Left renal pelvis (tissue), 4 donors: Measurements from ENCODE around the gene GPR158. TPM values are rescaled to one million over a fixed set of nuclear protein-coding genes. Genes with fewer than 3 reads are reported as not detected.
"Not testable (repeated sequence)": the region's sequence is repeated elsewhere in the genome, so short reads cannot be mapped to it uniquely, and the experiment has no call there.

ENCODE experiments used
- DNase-seq, 4 donors: peaks; one replicate each; pipeline ENCODE4 v3.0.0-alpha.2; 2013; ENCODE audit warnings: low read depth in 4 of 4, low spot score in 3 of 4
- polyA plus RNA-seq, 4 donors: library from polyadenylated mRNA; unstranded; fragments of 120-200 nt; gene quantifications; one replicate each; pipeline ENCODE4 v1.2.1, GENCODE V29; 2013; ENCODE audit not compliant: insufficient read length in 4 of 4

GPR158 gene
- polyA plus RNA-seq, 4 donors: 0.26 to 0.49 (median 0.35) TPM

DNA sequence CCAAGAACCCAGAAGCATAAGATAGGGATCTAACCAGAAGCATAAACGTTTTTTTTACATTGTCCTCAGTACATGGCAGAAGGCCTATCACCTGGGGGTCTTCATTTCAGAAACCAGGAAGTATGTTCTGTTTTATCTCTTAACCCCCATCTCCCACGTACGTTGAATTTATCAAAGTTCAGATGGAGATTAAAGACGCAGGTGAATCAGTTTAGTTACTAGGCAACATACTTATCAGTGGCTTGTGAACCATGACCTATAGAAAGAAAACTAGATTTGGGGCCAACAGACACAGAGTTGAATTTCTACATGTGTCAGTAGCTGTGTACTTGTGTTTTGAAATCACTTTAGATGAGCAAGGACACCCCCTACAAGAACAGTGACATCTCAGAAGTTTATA lies 122.7 kb downstream of the GPR158 start:
- no peak for DNase-seq

DNA sequence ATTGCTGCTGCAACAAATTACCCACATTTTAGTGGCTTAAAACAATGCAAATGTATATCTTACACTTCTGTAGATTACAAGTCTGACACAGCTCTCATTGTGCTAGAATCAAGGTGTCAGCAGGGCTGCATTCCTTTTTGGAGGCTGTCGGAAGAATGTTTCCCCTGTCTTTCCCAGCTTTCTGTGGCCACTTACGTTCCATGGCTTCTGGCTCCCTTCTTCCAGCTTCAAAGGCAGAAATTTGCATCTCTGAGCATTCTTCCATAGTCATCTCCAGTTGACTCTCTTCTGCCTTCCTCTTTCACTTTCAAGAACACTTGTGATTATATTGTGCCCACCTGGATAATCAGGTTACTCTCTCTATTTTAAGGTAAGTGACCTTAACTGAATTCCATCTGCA lies 125.3 kb downstream of the GPR158 start:
- DNase-seq: no peak

DNA sequence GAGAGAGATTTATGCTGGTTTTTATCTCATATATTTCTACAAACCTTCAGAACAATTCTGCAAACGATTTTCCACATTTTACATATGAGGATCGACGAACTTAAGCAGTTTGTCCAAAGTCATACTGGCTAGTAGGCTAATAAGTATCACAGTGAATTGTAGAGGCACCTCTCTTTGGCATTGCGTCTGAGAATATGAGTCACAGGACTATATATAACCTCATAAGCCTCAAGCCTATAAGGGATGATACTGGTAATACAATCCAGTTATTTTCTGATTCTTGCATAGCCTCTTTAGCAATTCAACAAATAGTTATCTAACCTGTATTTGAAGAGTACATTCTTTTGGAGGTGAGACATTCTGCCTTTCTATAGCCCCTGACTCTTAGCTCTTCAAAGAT lies 129.8 kb downstream of the GPR158 start:
- DNase-seq: no peak

GRCh38 chr10:25306386-25306785 lies 131.6 kb downstream of the GPR158 start:
- no peak for DNase-seq

- no peak for DNase-seq
These were observed 133.5 kb downstream of the GPR158 start for GRCh38 chr10:25308278-25308677.

- not testable (repeated sequence) for DNase-seq
These were observed 142.9 kb downstream of the GPR158 start for GRCh38 chr10:25317596-25318211.

GRCh38 chr10:25327273-25327672 lies 152.5 kb downstream of the GPR158 start:
- DNase-seq: no peak

GRCh38 chr10:25328361-25328760 lies 153.6 kb downstream of the GPR158 start:
- DNase-seq: no peak

DNA sequence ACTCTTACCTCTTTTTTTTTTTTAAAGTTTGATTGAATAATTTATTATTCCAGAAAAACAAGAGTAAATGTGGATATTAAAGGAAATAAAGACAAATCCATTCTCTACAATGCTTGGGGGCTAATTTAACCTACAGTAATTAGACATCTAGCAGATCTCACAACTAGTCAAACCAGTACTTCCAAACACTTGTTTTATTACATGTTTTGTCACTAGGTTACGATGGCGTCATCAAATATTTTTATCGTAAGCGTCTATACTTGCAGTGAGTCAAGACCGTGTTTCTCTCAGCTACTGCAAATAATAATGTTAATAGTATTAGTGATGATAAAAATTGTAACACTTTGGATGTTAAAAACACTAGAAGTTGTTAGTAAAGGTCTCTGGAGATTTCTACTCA lies 154.8 kb downstream of the GPR158 start:
- DNase-seq: not testable (repeated sequence)

DNA sequence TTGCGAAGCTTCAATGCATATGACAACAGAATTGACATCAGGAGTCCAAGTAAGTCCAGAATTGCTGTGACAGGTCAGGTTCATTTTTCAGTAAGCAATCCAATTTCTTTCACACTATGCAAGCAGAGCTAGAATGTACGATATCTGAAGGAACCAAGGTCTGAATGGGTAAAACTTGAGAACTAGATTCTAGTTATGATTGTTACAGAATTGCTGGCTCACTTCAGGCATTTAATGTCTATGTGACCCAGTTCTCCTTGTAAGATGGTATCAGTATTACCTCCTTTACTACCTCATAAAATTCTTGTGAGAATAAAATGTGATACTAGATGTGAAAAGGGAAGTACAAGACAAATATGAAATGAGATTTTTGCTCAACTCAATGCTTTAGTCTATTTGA lies 159.6 kb downstream of the GPR158 start:
- no peak for DNase-seq

DNA sequence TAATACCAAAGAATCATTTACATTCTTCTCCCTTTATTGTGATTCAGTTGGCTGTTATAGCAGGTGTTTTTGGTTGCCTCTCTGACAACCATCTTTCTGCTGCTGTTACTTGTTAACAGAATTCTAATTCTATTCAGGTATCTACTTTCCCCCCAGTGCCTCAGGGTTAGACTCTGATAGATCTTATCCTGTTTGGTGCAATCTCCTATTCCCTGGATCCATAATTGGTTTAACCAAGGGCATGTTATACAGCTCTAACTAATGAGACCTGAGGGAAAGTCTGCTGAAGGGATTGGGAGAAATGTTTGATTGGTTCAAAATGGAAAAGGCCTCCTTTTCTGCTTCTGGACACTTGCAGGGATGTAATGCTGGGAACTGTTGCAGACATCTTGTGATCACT lies 161.5 kb downstream of the GPR158 start:
- no peak for DNase-seq

DNA sequence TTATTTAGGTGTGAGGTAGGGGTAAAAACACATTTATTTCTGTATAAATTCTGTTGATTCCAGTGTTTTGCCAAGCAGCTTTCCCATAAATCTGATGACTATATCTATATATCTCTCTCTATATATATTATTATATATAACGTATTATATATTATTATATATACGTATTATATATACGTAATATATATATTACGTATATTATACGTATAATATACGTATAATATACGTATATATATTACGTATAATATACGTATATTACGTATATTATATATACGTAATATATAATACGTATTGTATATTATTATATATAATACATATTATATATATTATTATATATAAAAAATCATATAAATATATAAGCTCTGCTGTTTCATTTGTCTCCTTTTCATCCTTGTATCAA lies 163.5 kb downstream of the GPR158 start:
- DNase-seq: no peak

DNA sequence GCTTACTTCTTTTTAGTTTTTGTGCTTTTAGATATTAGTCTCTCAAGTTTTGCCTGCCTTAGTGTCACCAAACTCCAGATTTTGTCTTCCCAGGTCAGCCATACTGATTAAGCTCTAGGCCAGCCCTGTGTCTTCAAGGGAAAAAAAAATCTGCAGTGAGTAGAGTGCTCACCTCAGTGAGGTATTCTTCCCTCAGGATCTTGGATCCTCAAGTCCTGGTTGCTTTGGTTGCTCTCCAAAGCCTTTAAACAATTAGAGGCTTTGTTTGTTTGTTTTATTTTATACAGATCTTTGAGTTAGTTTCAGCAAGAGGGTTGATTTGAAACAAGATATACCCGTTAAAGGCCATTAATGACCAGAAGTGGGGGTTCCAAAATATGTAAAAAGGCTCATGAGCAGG lies 165.2 kb downstream of the GPR158 start:
- DNase-seq: no peak

GRCh38 chr10:25349520-25349919 lies 174.7 kb downstream of the GPR158 start:
- no peak for DNase-seq

DNA sequence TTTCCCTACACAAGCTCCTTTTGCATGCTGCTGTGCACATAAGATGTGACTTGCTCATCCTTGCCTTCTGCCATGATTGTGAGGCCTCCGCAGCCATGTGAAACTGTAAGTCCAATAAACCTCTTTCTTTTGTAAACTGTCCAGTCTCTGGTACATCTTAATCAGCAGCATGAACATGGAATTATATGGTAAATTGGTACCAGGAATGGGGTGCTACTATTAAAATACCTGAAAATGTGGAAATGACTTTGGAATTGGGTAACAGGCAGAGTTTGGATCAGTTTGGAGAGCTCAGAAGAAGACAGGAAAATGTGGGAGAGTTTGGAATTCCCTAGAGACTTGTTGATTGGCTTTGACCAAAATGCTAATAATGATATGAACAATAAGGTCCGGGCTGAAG lies 181.8 kb downstream of the GPR158 start:
- DNase-seq: no peak

DNA sequence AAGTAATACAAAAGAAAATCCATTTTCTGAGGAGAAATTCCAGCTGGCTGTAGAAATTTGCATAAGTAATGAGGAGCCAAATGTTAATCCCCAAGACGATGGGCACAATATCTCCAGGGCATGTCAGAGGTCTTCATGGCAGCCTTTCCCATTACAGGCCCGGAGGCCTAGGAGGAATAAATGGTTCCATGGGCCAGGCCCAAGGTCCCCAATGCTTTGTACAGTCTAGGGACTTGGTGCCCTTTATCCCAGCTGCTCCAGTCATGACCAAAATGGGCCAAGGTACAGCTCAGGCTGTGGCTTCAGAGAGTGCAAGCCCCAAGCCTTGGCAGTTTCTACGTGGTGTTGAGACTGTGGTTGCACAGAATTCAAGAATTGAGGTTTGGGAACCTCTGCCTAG lies 182.5 kb downstream of the GPR158 start:
- DNase-seq: no peak

DNA sequence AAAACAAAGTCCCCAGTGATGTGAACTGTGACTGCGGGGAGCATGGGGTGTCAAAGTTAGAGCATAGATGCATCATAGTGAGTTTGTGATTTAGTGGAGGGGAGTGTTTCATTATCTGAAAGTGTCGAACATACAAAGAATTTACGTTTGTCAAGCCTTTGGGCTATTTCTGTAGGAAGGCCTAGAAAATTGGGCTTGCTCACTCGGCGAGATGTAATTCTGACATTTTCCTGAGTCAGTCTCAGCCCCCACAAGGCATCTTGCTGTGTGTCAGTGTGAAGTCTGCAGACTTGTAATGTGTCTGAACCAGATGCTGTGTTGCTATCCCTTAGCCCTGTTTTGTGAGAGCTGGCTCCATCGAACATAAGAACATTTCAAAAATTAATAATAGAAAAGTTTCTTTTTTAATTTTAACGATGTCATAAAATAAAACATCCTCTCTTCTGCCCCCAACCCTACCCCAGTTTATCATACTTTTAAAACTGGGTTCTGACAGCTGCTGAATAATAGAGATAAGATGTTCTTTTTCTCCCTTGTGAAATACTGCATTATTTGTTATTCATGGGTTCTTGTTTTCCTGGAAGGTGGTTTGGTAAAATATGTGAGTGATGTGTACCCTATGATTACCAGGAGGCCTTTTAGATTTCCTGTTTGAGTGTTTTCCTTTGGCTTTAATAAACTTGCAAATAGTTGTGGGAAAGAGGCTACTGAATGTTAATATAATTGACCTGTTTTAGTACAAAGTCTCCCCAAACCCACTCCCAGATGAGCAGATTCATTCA lies 207.4 kb downstream of the GPR158 start:
- DNase-seq: no peak

GRCh38 chr10:25382901-25383300 lies 208.1 kb downstream of the GPR158 start:
- DNase-seq: not testable (repeated sequence)

DNA sequence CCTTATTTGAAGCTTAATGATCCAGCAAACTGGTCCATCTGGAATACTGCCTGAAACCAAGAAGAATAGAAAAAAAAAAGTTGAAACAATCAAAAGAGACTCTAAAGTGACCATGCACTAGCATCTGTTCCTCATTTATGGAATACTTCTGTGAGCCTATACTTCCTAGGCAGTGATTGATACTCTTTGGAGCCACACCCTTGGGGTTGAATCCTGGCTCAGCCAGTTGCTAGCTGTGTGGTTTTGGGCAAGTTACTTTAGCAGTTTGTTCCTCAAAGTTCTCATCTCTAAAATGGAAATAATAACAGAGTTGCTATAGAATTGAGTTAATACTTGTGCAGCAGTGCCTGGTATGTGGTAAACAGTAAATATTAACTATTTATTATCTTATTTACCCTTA lies 208.9 kb downstream of the GPR158 start:
- no peak for DNase-seq

DNA sequence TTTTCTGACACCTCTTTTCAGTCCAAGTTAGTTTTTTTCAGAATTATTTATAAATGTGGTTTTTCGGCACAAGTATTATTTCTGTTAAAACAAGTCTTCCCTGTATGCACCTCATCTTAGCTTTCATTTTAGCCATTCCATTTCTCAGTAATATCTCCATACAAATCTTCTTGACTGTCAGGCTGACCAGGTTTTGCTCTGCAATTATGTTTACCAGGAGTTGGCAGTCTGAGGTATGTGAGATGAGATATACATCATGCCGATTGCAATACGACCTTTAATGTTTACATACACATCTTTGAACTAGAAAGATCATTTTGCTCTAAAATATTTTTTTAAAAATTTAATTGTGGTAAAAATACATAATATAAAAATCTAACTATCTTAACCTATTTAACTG lies 209.8 kb downstream of the GPR158 start:
- no peak for DNase-seq

GRCh38 chr10:25388188-25388861 lies 213.5 kb downstream of the GPR158 start:
- DNase-seq: no peak

GRCh38 chr10:25388862-25389206 lies 214.0 kb downstream of the GPR158 start:
- DNase-seq: no peak
